SKM-1 (cell line): Measurements from ENCODE around the gene JAKMIP1.

Source experiments
- DNase-seq: peaks from one replicate; lab custom pipeline; 2025; ENCODE audit not compliant: unreplicated experiment; lab: John Stamatoyannopoulos, UW

Gene JAKMIP1

GRCh38 chr4:6122496-6122895 is 77.9 kb downstream of the JAKMIP1 start:
- no peak for DNase-seq

GRCh38 chr4:6121941-6122340 is 78.4 kb downstream of the JAKMIP1 start:
- no peak for DNase-seq

- DNase-seq: no peak
Measured at GRCh38 chr4:6121276-6121850, 79.0 kb downstream of the JAKMIP1 start.

- DNase-seq: no peak
Measured at GRCh38 chr4:6120361-6120760, 80.0 kb downstream of the JAKMIP1 start.

GRCh38 chr4:6119507-6120020 is 80.8 kb downstream of the JAKMIP1 start:
- DNase-seq: no peak

DNA sequence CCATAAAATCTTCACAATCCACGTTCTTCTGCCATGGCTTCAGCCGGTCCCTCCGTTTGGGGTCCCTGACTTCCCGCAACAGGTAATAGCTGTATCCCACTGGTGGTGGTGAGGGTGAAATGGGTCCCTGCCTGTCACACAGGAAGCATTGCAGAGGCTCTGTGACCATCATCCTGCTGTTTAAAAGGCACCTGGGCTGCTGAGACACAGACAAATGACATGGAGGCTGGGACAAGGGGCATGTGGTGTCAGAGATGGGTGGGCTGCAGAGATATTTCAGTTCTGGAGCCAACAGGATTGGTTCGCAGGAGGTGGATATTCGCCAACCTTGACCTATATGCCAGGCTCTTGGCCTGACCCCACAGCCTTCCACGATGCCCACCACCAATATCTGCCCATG is 82.1 kb downstream of the JAKMIP1 start:
- no peak for DNase-seq

GRCh38 chr4:6116696-6117285 is 83.6 kb downstream of the JAKMIP1 start:
- no peak for DNase-seq

GRCh38 chr4:6115746-6116586 is 84.4 kb downstream of the JAKMIP1 start:
- no peak for DNase-seq

GRCh38 chr4:6115342-6115741 is 85.0 kb downstream of the JAKMIP1 start:
- DNase-seq: no peak

GRCh38 chr4:6114601-6115000 is 85.7 kb downstream of the JAKMIP1 start:
- DNase-seq: no peak

DNA sequence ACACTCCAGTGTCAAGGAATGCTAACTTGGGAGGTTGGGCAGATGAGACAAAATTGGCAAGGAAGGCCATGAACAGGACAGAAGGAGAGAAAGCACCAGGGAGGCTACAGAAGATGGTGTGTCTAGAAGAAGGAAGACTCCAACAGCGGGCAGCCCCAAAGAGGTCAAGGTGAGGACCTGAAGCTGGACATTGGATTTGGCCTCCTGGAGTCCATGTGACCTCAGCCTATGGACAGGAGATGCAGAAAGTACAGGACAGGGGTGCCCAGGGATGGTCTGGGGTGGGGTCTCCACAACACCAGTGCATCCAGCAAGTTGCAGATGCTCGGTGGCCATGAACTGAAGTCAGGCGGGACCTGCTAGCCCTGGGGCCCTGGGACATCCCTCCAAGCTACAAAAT is 86.2 kb downstream of the JAKMIP1 start:
- no peak for DNase-seq

DNA sequence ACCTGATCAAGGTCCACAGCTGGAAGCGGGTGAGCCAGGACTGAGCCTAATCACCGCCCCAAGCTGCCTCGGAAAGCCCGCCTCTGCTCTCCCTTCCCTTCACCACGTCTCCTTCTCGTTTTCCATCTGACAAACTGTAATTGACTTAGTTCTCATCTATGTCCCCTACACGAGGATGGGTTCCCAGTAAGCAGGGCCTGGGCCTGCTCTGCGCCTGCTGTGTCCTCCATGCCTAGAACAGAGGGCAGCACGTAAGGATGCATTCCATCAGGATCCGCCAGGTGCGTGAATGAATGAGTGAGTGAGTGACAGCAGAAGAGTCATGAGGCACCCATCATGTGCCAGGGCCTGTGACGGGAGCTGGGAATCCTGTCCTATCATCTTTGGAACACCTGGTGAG is 86.7 kb downstream of the JAKMIP1 start:
- DNase-seq: no peak

DNA sequence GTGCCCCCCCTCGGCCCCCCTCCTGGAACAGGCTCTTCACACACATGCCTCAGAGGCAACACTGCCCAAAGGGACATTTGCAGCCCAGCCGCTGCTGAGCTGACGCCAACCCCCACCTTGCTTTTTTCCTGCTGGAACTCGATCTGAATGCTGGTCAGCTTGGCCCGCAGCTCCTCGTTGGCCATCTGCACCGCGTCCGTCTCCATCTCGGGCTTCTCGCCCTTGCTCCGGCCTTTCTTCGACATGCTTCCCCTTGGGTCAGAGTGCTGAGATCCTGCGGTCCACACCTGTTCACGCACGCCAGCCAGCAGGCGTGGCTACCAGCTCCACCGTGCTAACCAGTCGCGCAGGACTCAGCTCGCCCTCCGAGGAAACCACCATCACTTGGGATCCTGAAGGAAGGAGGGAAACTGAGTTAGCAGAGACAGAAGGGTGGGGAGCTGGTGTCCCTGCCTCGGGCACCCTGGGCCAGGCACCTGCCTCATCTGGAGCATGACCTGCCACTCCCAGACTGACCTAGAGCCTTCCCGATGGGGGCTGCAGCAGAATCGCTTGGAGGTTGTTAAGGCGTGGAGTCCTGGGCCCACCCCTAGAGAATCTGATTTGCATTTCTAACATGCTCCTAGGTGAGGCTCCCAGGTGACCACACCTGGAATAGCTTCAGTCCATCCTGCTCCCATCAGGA is 87.6 kb downstream of the JAKMIP1 start:
- DNase-seq: no peak

- DNase-seq: no peak
Measured at GRCh38 chr4:6111354-6111960, 88.9 kb downstream of the JAKMIP1 start.

- DNase-seq: no peak
Measured at GRCh38 chr4:6110681-6111353, 89.5 kb downstream of the JAKMIP1 start.

DNA sequence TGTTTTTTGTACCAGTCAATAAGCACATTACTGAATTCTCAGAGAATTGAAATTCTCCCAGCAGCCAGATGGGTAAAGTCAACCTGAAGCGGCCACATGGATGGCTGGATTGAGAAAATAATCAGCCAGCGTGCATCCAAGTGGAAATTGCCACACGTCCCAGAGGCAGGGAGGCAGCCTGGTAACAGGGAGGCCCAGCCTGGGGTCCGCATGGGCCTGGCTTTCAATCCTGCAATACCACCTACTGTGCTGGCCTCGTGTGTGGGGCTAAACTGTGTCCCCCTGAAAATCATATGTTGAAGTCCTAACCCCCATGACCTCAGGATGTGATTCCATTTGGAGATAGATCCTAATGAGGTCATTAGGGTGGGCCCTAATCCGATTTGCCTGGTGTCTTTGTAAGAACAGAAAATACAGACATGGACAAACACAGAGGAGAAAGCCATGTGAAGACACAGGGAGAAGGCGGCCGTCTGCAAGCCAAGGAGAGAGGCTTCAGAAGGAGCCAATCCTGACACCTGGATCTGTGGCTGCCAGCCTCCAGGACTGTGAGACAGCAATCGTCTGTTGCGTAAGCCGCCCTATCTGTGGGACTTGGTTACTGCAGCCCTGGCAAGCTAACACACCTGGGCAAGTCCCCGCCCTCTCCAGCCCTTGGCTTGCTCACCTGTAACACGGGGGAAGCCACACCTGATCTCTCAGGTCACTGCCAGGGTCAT is 90.3 kb downstream of the JAKMIP1 start:
- no peak for DNase-seq

- DNase-seq: no peak
Measured at GRCh38 chr4:6107886-6108285, 92.5 kb downstream of the JAKMIP1 start.

DNA sequence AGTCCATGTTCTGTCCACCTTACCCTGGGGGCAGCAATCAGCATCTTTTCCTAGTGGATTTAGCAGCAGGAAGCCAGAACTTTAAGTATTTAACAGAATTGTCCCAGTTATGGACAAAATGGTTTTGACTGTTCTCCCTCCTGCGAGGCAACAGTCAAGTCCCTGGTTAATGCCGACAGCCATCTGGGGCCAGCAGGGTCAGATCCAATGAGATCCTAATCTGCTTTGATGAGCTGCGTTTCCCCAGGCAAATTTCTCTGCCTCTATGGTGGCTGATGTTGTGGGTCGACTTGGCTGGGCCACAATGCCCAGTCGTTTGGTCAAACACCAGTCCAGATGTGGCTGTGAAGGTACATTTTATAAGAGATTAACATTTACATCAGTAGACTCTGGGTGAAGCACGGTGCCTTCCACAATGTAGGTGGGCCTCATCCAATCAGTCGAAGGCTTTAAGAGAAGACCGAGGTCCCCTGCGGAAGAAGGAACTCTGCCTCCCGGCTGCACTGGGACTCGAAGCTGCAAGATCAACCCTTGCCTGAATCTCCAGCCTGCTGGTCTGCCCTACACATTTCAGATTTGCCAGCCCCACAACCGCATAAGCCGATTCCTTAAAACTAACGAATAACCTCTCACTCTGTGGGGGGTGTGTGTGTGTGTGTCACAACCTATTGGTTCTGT is 93.1 kb downstream of the JAKMIP1 start:
- DNase-seq: no peak

DNA sequence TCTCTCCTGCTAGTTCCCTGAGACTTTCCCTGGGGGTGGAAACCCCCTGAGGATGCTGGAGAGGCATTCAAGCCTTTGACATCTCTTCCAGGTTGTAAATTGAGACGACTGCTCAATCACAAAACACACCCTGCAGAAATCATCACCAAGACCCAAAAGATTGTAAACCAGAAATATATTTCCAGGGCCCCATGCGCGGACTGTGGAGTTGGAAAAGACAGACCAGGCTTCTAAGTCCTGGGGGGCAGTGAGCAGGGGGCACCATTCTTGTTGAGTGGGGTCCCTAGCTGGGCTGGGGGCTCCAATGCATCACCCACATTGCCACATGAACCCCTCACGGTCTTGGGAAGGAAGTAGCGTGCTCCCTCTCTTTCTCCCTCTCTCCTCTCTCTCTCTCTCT is 94.2 kb downstream of the JAKMIP1 start:
- DNase-seq: no peak
